ENCODE measurements around the gene CSNK1D. TPM values are rescaled to one million over a fixed set of nuclear protein-coding genes. Genes with fewer than 3 reads are reported as not detected.

The CSNK1D gene
- total and polyA plus RNA-seq, 3 donors from 2014 or later = 137 to 179 (median 178) TPM

- H3K36me3 ChIP-seq (ENCODE audit: low read depth, missing control alignments) = no peaks in the 10 kb centered on the region
- 68 to 69% methylated on average over 17 to 26 of the region's 26 CpGs for WGBS, 2 donors
- TF ChIP-seq CTCF (IDR thresholded peaks at IDR 0.05) (no peak), POLR2A (IDR thresholded peaks at IDR 0.05) (no peak)
- H3K4me3 ChIP-seq = no peak overlapping the region
- intact Hi-C loops (cut with DNase I; ENCODE audit: low total_unique reads) = no loop called here
- H3K4me1 ChIP-seq = no peaks in the 10 kb centered on the region
- no peaks in the 10 kb centered on the region for H3K9me3 ChIP-seq
- no peak overlapping the region for H3K27ac ChIP-seq
- DNase-seq = no peak
- H3K27me3 ChIP-seq = no peaks in the 10 kb centered on the region
Measured at GRCh38 chr17:82303944-82304808, 30.7 kb upstream of the CSNK1D start.

GRCh38 chr17:82302991-82303943 is 29.8 kb upstream of the CSNK1D start:
- WGBS, 2 donors = 80 to 81% methylated on average over 16 to 35 of the region's 35 CpGs
- H3K4me3 ChIP-seq = no peak overlapping the region
- TF ChIP-seq CTCF (IDR thresholded peaks at IDR 0.05) (no peak), POLR2A (IDR thresholded peaks at IDR 0.05) (no peak)
- peaks cover 6% of the 10 kb centered on the region for H3K4me1 ChIP-seq
- H3K27me3 ChIP-seq = no peaks in the 10 kb centered on the region
- H3K36me3 ChIP-seq (ENCODE audit: low read depth, missing control alignments) = no peaks in the 10 kb centered on the region
- no peak overlapping the region for H3K27ac ChIP-seq
- H3K9me3 ChIP-seq = no peaks in the 10 kb centered on the region
- intact Hi-C loops (cut with DNase I; ENCODE audit: low total_unique reads) = no loop called here
- DNase-seq = no peak

GRCh38 chr17:82302568-82302963 is 29.1 kb upstream of the CSNK1D start:
- Histone ChIP-seq H3K27me3 (no peaks in the 10 kb centered on the region), H3K9me3 (no peaks in the 10 kb centered on the region), H3K27ac (no peak overlapping the region), H3K36me3 (ENCODE audit: low read depth, missing control alignments) (no peaks in the 10 kb centered on the region), H3K4me1 (peaks cover 11% of the 10 kb centered on the region), H3K4me3 (no peak overlapping the region)
- 89 to 100% methylated on average over 1 to 15 of the region's 15 CpGs for WGBS, 2 donors
- intact Hi-C loops (cut with DNase I; ENCODE audit: low total_unique reads) = no loop called here
- TF ChIP-seq POLR2A (IDR thresholded peaks at IDR 0.05) = no peak
- no peak for TF ChIP-seq CTCF (IDR thresholded peaks at IDR 0.05)
- no peak for DNase-seq

- no peak for DNase-seq
- H3K27ac ChIP-seq = no peak overlapping the region
Measured at GRCh38 chr17:82301916-82302567, 28.5 kb upstream of the CSNK1D start.

More at GRCh38 chr17:82301916-82302567, 28.5 kb upstream of the CSNK1D start:
- TF ChIP-seq POLR2A (IDR thresholded peaks at IDR 0.05) = no peak
- TF ChIP-seq CTCF (IDR thresholded peaks at IDR 0.05) = no peak
- Histone ChIP-seq H3K27me3 (no peaks in the 10 kb centered on the region), H3K9me3 (no peaks in the 10 kb centered on the region), H3K4me3 (no peak overlapping the region), H3K36me3 (ENCODE audit: low read depth, missing control alignments) (no peaks in the 10 kb centered on the region), H3K4me1 (peaks cover 15% of the 10 kb centered on the region)
- WGBS, 2 donors = 82 to 84% methylated on average over 12 to 23 of the region's 23 CpGs
- intact Hi-C loops (cut with DNase I; ENCODE audit: low total_unique reads) = no loop called here

Data from testis (tissue), 3 donors.